B cell (primary cell): ENCODE data around the gene CCR9. TPM values are rescaled to one million over a fixed set of nuclear protein-coding genes. Genes with fewer than 3 reads are reported as not detected.

ENCODE experiments used
- ATAC-seq: fragments of 200-7000 bp; cut with Tn5 transposase; one replicate; pipeline ENCODE4 v1.10.0; 2021; ENCODE audit warnings: low read depth, mild to moderate bottlenecking, moderate number of reproducible peaks, moderate library complexity
- CTCF ChIA-PET: fragments of 350-600 bp; sonication (Branson Sonifier 250); formaldehyde crosslinking; loops from one replicate; lab custom pipeline; 2021; ENCODE audit warnings: antibody characterized with exemption, inconsistent platforms; lab: Charles Lee
- POLR2A ChIA-PET: fragments of 350-600 bp; sonication (Branson Sonifier 250); formaldehyde crosslinking; loops from one replicate; lab custom pipeline; 2021; ENCODE audit warnings: antibody characterized with exemption; lab: Charles Lee
- DNase-seq: peaks from one replicate; pipeline ENCODE4 v3.0.0; 2013
- H2AFZ ChIP-seq: 2 replicates; pipeline ENCODE4 v1.6.1; 2012; ENCODE audit warnings: mild to moderate bottlenecking, low read depth, low read length; ENCODE audit not compliant: insufficient read depth, poor library complexity, severe bottlenecking
- H3K27ac ChIP-seq, 2 donors: 1 replicate in 1 of 2; 2 replicates in 1 of 2; pipeline ENCODE4 v1.5.1; 2012 to 2013; ENCODE audit warnings: low read length in 2 of 2, mild to moderate bottlenecking in 2 of 2, moderate library complexity in 1 of 2
- H3K27me3 ChIP-seq, 4 experiments: fragments of 200-600 bp in 1 of 4; sonication (generic) in 1 of 4; replicated peaks in 1 of 4; 1 replicate in 2 of 4; 2 replicates in 2 of 4; pipeline versions ENCODE4 v1.6.1 to v1.7.0; 2013 to 2016; ENCODE audit warnings: low read length in 3 of 4, mild to moderate bottlenecking in 2 of 4, mixed read lengths in 1 of 4, moderate library complexity in 1 of 4; ENCODE audit not compliant: insufficient read depth in 4 of 4, control insufficient read depth in 3 of 4; ENCODE audit errors: control extremely low read depth in 1 of 4
- H3K36me3 ChIP-seq, 2 experiments: replicated peaks in 1 of 2; 1 replicate in 1 of 2; 2 replicates in 1 of 2; pipeline versions ENCODE4 v1.6.1 to v1.7.1; 2013; ENCODE audit warnings: low read length in 1 of 2; ENCODE audit not compliant: insufficient read depth in 2 of 2, control insufficient read depth in 1 of 2; ENCODE audit errors: control extremely low read depth in 1 of 2, extremely low read depth in 1 of 2
- H3K4me1 ChIP-seq, 2 donors: fragments of 200-600 bp in 1 of 2; sonication (generic) in 1 of 2; 1 replicate in 1 of 2; 2 replicates in 1 of 2; pipeline versions ENCODE4 v1.5.1 to v1.6.1; 2013 to 2017; ENCODE audit warnings: low read length in 2 of 2; ENCODE audit not compliant: control insufficient read depth in 2 of 2, insufficient read depth in 2 of 2
- H3K4me2 ChIP-seq: replicated peaks from 2 replicates; pipeline ENCODE3; 2012; ENCODE audit warnings: mild to moderate bottlenecking, low read depth, low read length; ENCODE audit not compliant: poor library complexity, severe bottlenecking
- H3K4me3 ChIP-seq, 5 experiments: fragments of 200-600 bp in 1 of 5; sonication (generic) in 1 of 5; 1 replicate in 3 of 5; 2 replicates in 2 of 5; pipeline versions ENCODE4 v1.5.1 to v1.7.0; 2011 to 2016; ENCODE audit warnings: low read length in 4 of 5, mild to moderate bottlenecking in 4 of 5, low read depth in 2 of 5, control low read depth in 1 of 5, moderate library complexity in 1 of 5; ENCODE audit not compliant: insufficient read depth in 1 of 5; ENCODE audit errors: control extremely low read depth in 1 of 5, extremely low read depth in 1 of 5
- H3K79me2 ChIP-seq: fragments of 200-600 bp; sonication (generic); one replicate; pipeline ENCODE4 v1.6.0; 2016; ENCODE audit warnings: low read length; ENCODE audit not compliant: control insufficient read depth, insufficient read depth
- H3K9ac ChIP-seq: fragments of 200-600 bp; sonication (generic); 2 replicates; pipeline ENCODE4 v1.6.1; 2017; ENCODE audit warnings: mild to moderate bottlenecking, low read length, moderate library complexity
- H3K9me3 ChIP-seq, 3 donors: one replicate each; pipeline versions ENCODE4 v1.6.1 to v1.7.1; 2013; ENCODE audit warnings: low read length in 2 of 3; ENCODE audit not compliant: control insufficient read depth in 2 of 3, insufficient read depth in 1 of 3; ENCODE audit errors: control extremely low read depth in 1 of 3
- H4K20me1 ChIP-seq: 2 replicates; pipeline ENCODE4 v1.6.0; 2012; ENCODE audit warnings: mild to moderate bottlenecking, low read length; ENCODE audit not compliant: insufficient read depth, control insufficient read depth, poor library complexity, severe bottlenecking
- H3K27ac Mint-ChIP-seq: one replicate; pipeline ENCODE4 v1.8.0; 2021; ENCODE audit warnings: mixed read lengths
- H3K27me3 Mint-ChIP-seq: one replicate; pipeline ENCODE4 v1.8.0; 2021; ENCODE audit warnings: mixed read lengths
- H3K4me1 Mint-ChIP-seq: one replicate; pipeline ENCODE4 v1.8.0; 2021; ENCODE audit warnings: mixed read lengths
- H3K4me3 Mint-ChIP-seq: one replicate; pipeline ENCODE4 v1.8.0; 2021; ENCODE audit warnings: mixed read lengths
- H3K9me3 Mint-ChIP-seq: one replicate; pipeline ENCODE4 v1.8.0; 2022; ENCODE audit warnings: mixed read lengths; ENCODE audit not compliant: insufficient read depth
- CTCF ChIP-seq: fragments of 200-600 bp; IDR thresholded peaks from one replicate; pipeline ENCODE4 v1.8.0; 2022; ENCODE audit warnings: antibody characterized with exemption, mild to moderate bottlenecking
- EZH2 ChIP-seq: IDR thresholded peaks from 2 replicates; pipeline ENCODE4 v1.6.1; 2012; ENCODE audit warnings: borderline replicate concordance, low read depth, mild to moderate bottlenecking, moderate library complexity, low read length; ENCODE audit not compliant: insufficient read depth, poor library complexity, severe bottlenecking
- WGBS: methylation state at CpG from one replicate; pipeline ENCODE4 v1.1.5; 2013; ENCODE audit warnings: missing lambda C conversion rate; ENCODE audit not compliant: insufficient coverage; 5-methylcytosine and 5-hydroxymethylcytosine counted together
- intact Hi-C: fragments of 100-400 bp; cut with micrococcal nuclease; formaldehyde crosslinking; loops from one replicate; pipeline ENCODE4 v1.10.0; 2022
- polyA plus RNA-seq: library from polyadenylated mRNA; depleted of rRNA; stranded (reverse); fragments of >200 nt; gene quantifications from 2 replicates; pipeline ENCODE4 v1.2.3, GENCODE V29; 2012
- total RNA-seq, 2 donors: library from RNA; stranded (reverse); fragments of 120-200 nt in 1 of 2; gene quantifications; 1 replicate in 1 of 2; 2 replicates in 1 of 2; pipeline versions ENCODE4 v1.2.3 to v1.2.4, GENCODE V29; 2013 to 2022

CCR9 gene
- total and polyA plus RNA-seq, 2 donors (not counting 1 experiment from before 2014, with no cell fraction given) = 0.76 to 1.1 TPM

GRCh38 chr3:45922950-45923590 lies 36.7 kb downstream of the CCR9 start:
- Histone ChIP-seq H3K4me3 (no peak overlapping the region), H3K4me1 (no peaks in the 10 kb centered on the region), H3K9ac (no peak overlapping the region), H2AFZ (no peak overlapping the region), H3K79me2 (no peaks in the 10 kb centered on the region), H4K20me1 (no peaks in the 10 kb centered on the region), H3K9me3 (no peaks in the 10 kb centered on the region), H3K4me2 (no peak overlapping the region), H3K27ac (no peak overlapping the region), H3K27me3 (no peaks in the 10 kb centered on the region), H3K36me3 (peaks cover 6 to 50% of the 10 kb centered on the region in 2 experiments)
- WGBS = 100% methylated on average over 2 of the region's 4 CpGs
- no peak for DNase-seq
- CTCF ChIA-PET = interaction anchor here (1.4 kb wide), 1 partner anchor 16 kb away, joined by 3 read pairs; no protein-coding TSS in a partner anchor
- Mint-ChIP-seq H3K4me3 (no peak overlapping the region), H3K27me3 (no peaks in the 10 kb centered on the region), H3K27ac (no peak overlapping the region), H3K9me3 (no peaks in the 10 kb centered on the region), H3K4me1 (no peaks in the 10 kb centered on the region)
- intact Hi-C loops = no loop called here
- no peak for ATAC-seq
- POLR2A ChIA-PET = no interaction called here
- TF ChIP-seq EZH2 (no peak), CTCF (no peak)

- no peaks in the 10 kb centered on the region for H3K9me3 Mint-ChIP-seq
- no peaks in the 10 kb centered on the region for H3K4me1 Mint-ChIP-seq
- DNase-seq (no peak), ATAC-seq (no peak)
- H3K27ac Mint-ChIP-seq = no peak overlapping the region
- no peaks in the 10 kb centered on the region for H3K27me3 ChIP-seq
- H3K79me2 ChIP-seq = no peaks in the 10 kb centered on the region
- H3K4me3 ChIP-seq = no peak overlapping the region
- WGBS = 76% methylated on average over 3 of the region's 3 CpGs
- no peak overlapping the region for H3K4me3 Mint-ChIP-seq
- H3K9ac ChIP-seq = no peak overlapping the region
- ChIA-PET POLR2A (no interaction called here), CTCF (interaction anchor here (1.4 kb wide), 1 partner anchor 15 kb away, joined by 3 read pairs; no protein-coding TSS in a partner anchor)
- TF ChIP-seq EZH2 (no peak), CTCF (no peak)
- intact Hi-C loops = no loop called here
- H3K9me3 ChIP-seq = no peaks in the 10 kb centered on the region
- H2AFZ ChIP-seq = no peak overlapping the region
- H3K27me3 Mint-ChIP-seq = no peaks in the 10 kb centered on the region
- H4K20me1 ChIP-seq = no peaks in the 10 kb centered on the region
- no peak overlapping the region for H3K27ac ChIP-seq
- peaks cover 12 to 56% of the 10 kb centered on the region in 2 experiments for H3K36me3 ChIP-seq
- H3K4me1 ChIP-seq = no peaks in the 10 kb centered on the region
- no peak overlapping the region for H3K4me2 ChIP-seq
Observed at GRCh38 chr3:45923755-45924154, 37.4 kb downstream of the CCR9 start.
